Right atrium auricular region (tissue), 2 donors: ENCODE results near the gene DYSF. TPM values are rescaled to one million over a fixed set of nuclear protein-coding genes. Genes with fewer than 3 reads are reported as not detected.
A peak's percentile ranks its signal among the peaks of the same experiment; 100 is the strongest.
"Not testable (repeated sequence)": the region's sequence is repeated elsewhere in the genome, so short reads cannot be mapped to it uniquely, and the experiment has no call there.

Experiments used
- DNase-seq: peaks from one replicate; pipeline ENCODE4 v3.0.0-alpha.2; 2019; ENCODE audit warnings: low spot score
- H3K27ac ChIP-seq, 2 donors: fragments of 200-600 bp; sonication (generic); 1 replicate in 1 of 2; 2 replicates in 1 of 2; pipeline ENCODE4 v1.5.1; 2016 to 2019
- H3K27me3 ChIP-seq, 2 donors: fragments of 200-600 bp; sonication (generic); one replicate each; pipeline versions ENCODE4 v1.5.1 to v1.6.0; 2017 to 2019
- H3K36me3 ChIP-seq: fragments of 200-600 bp; sonication (generic); one replicate; pipeline ENCODE4 v1.5.1; 2016
- H3K4me1 ChIP-seq, 2 donors: fragments of 200-600 bp; sonication (generic); one replicate each; pipeline versions ENCODE4 v1.5.1 to v1.6.0; 2017 to 2019
- H3K4me3 ChIP-seq, 2 donors: fragments of 200-600 bp; sonication (generic); 1 replicate in 1 of 2; 2 replicates in 1 of 2; pipeline ENCODE4 v1.5.1; 2017 to 2019; ENCODE audit warnings: mild to moderate bottlenecking in 1 of 2, moderate library complexity in 1 of 2
- H3K9me3 ChIP-seq, 2 donors: fragments of 200-600 bp; sonication (generic); one replicate each; pipeline ENCODE4 v1.5.1; 2019
- total RNA-seq, 2 donors: library from RNA; depleted of rRNA; stranded (reverse); fragments of >200 nt; gene quantifications; one replicate each; pipeline ENCODE4 v1.1.0, GENCODE V29; 2016
- TF ChIP-seq, protein P1 (sequence below), 2 donors: fragments of 200-600 bp; sonication (generic); IDR thresholded peaks; one replicate each; pipeline ENCODE4 v1.5.1; 2019; ENCODE audit warnings: antibody characterized with exemption in 2 of 2

The DYSF gene
- total RNA-seq, 2 donors from 2014 or later, result 31.3 to 52.1 TPM

DNA sequence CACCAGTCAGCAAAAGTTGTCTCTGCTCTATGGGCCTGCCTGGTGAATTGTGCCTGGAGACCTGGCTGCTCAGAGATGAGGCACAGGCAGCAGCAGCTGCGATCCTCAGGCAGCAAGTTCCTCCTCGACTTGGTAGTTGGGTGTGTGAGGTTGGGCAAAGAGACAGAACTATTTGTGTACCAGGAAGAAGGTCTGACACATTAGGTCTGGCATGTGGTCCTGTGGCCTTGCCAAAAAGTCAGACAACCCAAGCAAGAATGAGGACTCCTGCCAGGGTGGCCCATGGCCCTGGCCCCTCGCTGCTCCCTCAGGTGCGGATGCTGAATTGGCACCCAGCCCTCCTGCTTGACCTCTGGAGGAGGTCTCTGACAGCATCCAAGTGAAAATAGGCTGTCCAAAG, 192.7 kb downstream of the DYSF start:
- Histone ChIP-seq H3K27me3 (no peaks in the 10 kb centered on the region), H3K27ac (peak overlapping the region; percentile 59 to 82), H3K9me3 (peaks cover 0 to 7% of the 10 kb centered on the region in 2 donors), H3K4me3 (no peak overlapping the region), H3K36me3 (no peaks in the 10 kb centered on the region), H3K4me1 (peaks cover 0 to 14% of the 10 kb centered on the region in 2 donors)
- TF ChIP-seq, protein P1, sequence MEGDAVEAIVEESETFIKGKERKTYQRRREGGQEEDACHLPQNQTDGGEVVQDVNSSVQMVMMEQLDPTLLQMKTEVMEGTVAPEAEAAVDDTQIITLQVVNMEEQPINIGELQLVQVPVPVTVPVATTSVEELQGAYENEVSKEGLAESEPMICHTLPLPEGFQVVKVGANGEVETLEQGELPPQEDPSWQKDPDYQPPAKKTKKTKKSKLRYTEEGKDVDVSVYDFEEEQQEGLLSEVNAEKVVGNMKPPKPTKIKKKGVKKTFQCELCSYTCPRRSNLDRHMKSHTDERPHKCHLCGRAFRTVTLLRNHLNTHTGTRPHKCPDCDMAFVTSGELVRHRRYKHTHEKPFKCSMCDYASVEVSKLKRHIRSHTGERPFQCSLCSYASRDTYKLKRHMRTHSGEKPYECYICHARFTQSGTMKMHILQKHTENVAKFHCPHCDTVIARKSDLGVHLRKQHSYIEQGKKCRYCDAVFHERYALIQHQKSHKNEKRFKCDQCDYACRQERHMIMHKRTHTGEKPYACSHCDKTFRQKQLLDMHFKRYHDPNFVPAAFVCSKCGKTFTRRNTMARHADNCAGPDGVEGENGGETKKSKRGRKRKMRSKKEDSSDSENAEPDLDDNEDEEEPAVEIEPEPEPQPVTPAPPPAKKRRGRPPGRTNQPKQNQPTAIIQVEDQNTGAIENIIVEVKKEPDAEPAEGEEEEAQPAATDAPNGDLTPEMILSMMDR (IDR thresholded peaks at IDR 0.05), result no peak
- peak; percentile 71 for DNase-seq

DNA sequence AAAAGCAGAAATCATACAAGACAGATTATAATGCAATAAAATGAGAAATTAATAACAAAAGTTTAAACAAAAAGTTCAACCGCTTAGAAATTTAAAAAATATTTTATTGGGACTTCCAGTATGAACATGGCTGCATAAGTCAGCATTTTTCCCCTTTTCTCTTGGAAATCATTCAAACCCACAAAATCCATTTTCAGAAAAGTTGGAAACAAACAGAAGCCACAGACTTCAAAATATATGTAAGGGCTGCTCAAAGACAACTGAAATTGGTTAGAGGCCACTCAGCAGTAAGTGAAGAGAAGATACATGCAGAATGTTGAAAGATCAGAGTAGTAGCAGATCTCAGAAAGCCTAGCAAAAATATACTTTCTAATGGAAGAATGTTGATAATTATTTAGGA, 194.0 kb downstream of the DYSF start:
- TF ChIP-seq, protein P1 (IDR thresholded peaks at IDR 0.05), result no peak
- Histone ChIP-seq H3K4me3 (no peak overlapping the region), H3K36me3 (no peaks in the 10 kb centered on the region), H3K27ac (no peak overlapping the region), H3K27me3 (no peaks in the 10 kb centered on the region), H3K4me1 (peaks cover 0 to 14% of the 10 kb centered on the region in 2 donors), H3K9me3 (peaks cover 0 to 7% of the 10 kb centered on the region in 2 donors)
- DNase-seq, result no peak

DNA sequence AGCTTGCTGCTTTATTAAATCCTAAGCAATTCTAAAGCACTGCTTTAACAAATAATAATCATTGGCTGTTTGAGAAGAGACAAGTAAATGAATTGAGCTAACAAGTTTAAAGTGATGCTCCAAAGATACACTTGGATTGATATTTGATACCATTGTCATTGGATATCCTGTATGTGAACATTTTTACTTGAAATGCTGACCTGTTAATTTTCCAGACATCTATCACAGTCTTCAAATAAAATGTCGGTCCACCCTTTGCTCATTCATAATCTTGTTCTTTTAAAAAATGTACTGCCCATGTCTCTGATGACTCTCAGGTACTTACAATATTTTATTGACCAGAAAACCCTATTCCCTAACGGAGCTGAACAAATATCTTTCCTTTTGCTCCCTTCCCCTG, 202.1 kb downstream of the DYSF start:
- no peaks in the 10 kb centered on the region for H3K27me3 ChIP-seq
- H3K4me3 ChIP-seq, result no peak overlapping the region
- no peak overlapping the region for H3K27ac ChIP-seq
- TF ChIP-seq, protein P1 (IDR thresholded peaks at IDR 0.05), result no peak
- H3K9me3 ChIP-seq, result peaks cover 8 to 10% of the 10 kb centered on the region in 2 donors
- H3K36me3 ChIP-seq, result peaks cover 6% of the 10 kb centered on the region
- DNase-seq, result no peak
- H3K4me1 ChIP-seq, result no peaks in the 10 kb centered on the region

DNA sequence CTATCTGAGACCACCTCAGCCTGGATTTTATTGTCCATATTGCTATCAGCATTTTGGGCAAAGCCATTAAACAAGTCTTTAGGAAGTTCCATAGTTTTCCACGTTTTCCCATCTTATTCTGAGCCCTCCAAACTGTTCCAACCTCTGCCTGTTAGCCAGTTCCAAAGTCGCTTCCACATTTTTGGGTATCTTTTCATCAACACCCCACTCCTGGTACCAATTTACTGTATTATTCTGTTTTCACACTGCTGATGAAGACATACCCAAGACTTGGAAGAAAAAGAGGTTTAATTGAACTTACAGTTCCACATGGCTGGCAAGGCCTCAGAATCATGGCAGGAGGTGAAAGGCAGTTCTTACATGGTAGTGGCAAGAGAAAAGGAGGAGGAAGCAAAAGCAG, 204.9 kb downstream of the DYSF start:
- peaks cover 8 to 10% of the 10 kb centered on the region in 2 donors for H3K9me3 ChIP-seq
- H3K27ac ChIP-seq, H3K4me3 ChIP-seq, H3K4me1 ChIP-seq, H3K27me3 ChIP-seq, DNase-seq, H3K36me3 ChIP-seq: not testable (repeated sequence)

DNA sequence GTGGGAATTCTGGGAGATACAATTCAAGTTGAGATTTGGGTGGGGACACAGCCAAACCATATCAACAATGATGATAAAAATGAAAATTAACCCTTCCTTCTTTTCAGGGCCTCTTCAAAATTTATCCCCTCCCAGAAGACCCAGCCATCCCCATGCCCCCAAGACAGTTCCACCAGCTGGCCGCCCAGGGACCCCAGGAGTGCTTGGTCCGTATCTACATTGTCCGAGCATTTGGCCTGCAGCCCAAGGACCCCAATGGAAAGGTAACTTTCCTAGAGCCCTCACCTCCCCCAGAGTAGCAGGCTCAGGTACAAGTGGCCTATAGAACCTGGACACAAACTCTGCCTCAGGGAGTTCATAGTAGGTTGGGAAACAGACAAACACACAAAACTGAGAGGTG, 205.4 kb downstream of the DYSF start:
- peaks cover 12% of the 10 kb centered on the region for H3K36me3 ChIP-seq
- peaks cover 8 to 10% of the 10 kb centered on the region in 2 donors for H3K9me3 ChIP-seq
- no peak for DNase-seq
- TF ChIP-seq, protein P1 (IDR thresholded peaks at IDR 0.05), result no peak
- no peaks in the 10 kb centered on the region for H3K4me1 ChIP-seq
- no peaks in the 10 kb centered on the region for H3K27me3 ChIP-seq
- no peak overlapping the region for H3K4me3 ChIP-seq
- no peak overlapping the region for H3K27ac ChIP-seq

DNA sequence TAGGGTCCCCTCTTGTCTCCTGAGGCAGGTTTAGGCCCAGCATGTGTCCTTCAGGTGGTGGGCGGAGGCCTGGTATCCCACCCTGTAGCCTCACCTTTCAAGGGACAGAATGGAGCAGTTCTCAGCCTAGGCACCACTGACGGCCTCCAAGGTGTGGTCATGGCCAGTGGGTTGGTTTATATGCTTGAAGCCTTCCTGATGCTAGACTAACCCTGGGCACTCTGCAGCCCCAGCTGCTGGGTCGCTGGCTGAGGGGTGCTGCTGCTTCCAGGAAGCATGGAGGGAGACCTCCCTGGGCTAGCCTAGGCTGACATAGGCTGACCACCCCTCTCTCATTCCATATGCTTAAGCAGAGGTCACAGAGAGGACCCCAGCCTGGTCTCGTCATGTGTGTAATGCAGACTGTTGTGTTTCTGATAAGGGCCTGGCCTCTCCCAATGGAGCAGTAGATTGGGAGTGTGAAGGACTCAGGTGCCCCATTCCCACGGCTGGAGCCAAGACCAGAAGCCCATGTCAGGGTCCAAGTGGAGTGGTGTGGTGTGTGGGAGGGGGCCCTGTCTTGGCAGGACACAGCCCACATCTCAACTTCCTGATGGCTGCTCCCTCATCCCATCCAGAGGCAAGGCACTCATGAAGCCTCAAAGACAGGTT, 206.6 kb downstream of the DYSF start:
- DNase-seq, result peak; percentile 56
- TF ChIP-seq, protein P1 (IDR thresholded peaks at IDR 0.05), result no peak
- H3K9me3 ChIP-seq, result peaks cover 8 to 10% of the 10 kb centered on the region in 2 donors
- H3K4me3 ChIP-seq, result no peak overlapping the region
- H3K27ac ChIP-seq, result no peak overlapping the region
- H3K4me1 ChIP-seq, result no peaks in the 10 kb centered on the region
- peaks cover 17% of the 10 kb centered on the region for H3K36me3 ChIP-seq
- H3K27me3 ChIP-seq, result no peaks in the 10 kb centered on the region
